Panc1 (cell line): ENCODE results near the gene BARD1. TPM values are rescaled to one million over a fixed set of nuclear protein-coding genes. Genes with fewer than 3 reads are reported as not detected.

Experiments used
- ATAC-seq: fragments of 200-7000 bp; cut with Tn5 transposase; 2 replicates; pipeline ENCODE4 v1.9.1; 2020; ENCODE audit warnings: mild to moderate bottlenecking, moderate library complexity
- BruUV-seq: library from RNA; stranded (reverse); fragments of 400-500 nt; replicated peaks from 2 replicates; lab custom pipeline; 2021; lab: Mats Ljungman, UMichigan
- CTCF ChIA-PET: fragments of 300-600 bp; sonication (Branson Sonifier 250); formaldehyde crosslinking; loops from one replicate; lab custom pipeline; 2022; ENCODE audit warnings: antibody characterized with exemption; lab: Charles Lee
- POLR2A ChIA-PET: fragments of 300-600 bp; sonication (Branson Sonifier 250); formaldehyde crosslinking; loops from one replicate; lab custom pipeline; 2022; ENCODE audit warnings: antibody characterized with exemption; lab: Charles Lee
- DNase-seq: peaks from one replicate; pipeline ENCODE4 v3.0.0-alpha.2; 2010; ENCODE audit warnings: low read depth, low spot score
- H3K27ac ChIP-seq: 2 replicates; pipeline ENCODE4 v1.5.1; 2011; ENCODE audit warnings: mild to moderate bottlenecking, low read length, inconsistent platforms
- H3K27me3 ChIP-seq: fragments of 200-500 bp; sonication (Bioruptor generic); 2 replicates; pipeline ENCODE4 v1.6.0; 2014; ENCODE audit warnings: low read length, inconsistent platforms; ENCODE audit not compliant: control insufficient read depth, insufficient read depth
- H3K36me3 ChIP-seq: fragments of 200-500 bp; sonication (Bioruptor generic); 2 replicates; pipeline ENCODE4 v1.5.1; 2014; ENCODE audit warnings: inconsistent platforms, mild to moderate bottlenecking, low read length, moderate library complexity; ENCODE audit not compliant: control insufficient read depth, insufficient read depth
- H3K4me1 ChIP-seq: 2 replicates; pipeline ENCODE4 v1.5.1; 2011; ENCODE audit warnings: inconsistent platforms, mild to moderate bottlenecking, low read length, moderate library complexity; ENCODE audit not compliant: control insufficient read depth, insufficient read depth
- H3K4me3 ChIP-seq, 2 experiments: 2 replicates each; pipeline ENCODE4 v1.5.1; 2011 to 2012; ENCODE audit warnings: low read depth in 2 of 2, low read length in 2 of 2, mild to moderate bottlenecking in 2 of 2, inconsistent platforms in 1 of 2, moderate library complexity in 1 of 2
- H3K9me3 ChIP-seq: fragments of 200-500 bp; sonication (Bioruptor generic); 2 replicates; pipeline ENCODE4 v1.5.1; 2014; ENCODE audit warnings: low read depth, mild to moderate bottlenecking, inconsistent platforms, low read length, moderate library complexity; ENCODE audit not compliant: control insufficient read depth, insufficient read depth
- CTCF ChIP-seq: fragments of 450-650 bp; IDR thresholded peaks from 2 replicates; pipeline ENCODE4 v1.5.1; 2017; ENCODE audit warnings: mild to moderate bottlenecking
- POLR2AphosphoS5 ChIP-seq: IDR thresholded peaks from 2 replicates; pipeline ENCODE4 v1.6.1; 2012; ENCODE audit warnings: mild to moderate bottlenecking, low read depth, low read length, moderate library complexity
- REST ChIP-seq, 2 experiments: IDR thresholded peaks; 2 replicates each; pipeline ENCODE4 v1.6.1; 2011 to 2012; ENCODE audit warnings: low read depth in 2 of 2, control low read depth in 1 of 2, low read length in 1 of 2, mild to moderate bottlenecking in 1 of 2, moderate library complexity in 1 of 2; ENCODE audit not compliant: insufficient read depth in 1 of 2
- SIN3A ChIP-seq: IDR thresholded peaks from 2 replicates; pipeline ENCODE4 v1.6.1; 2012; ENCODE audit warnings: low read depth, mild to moderate bottlenecking, low read length, moderate library complexity, borderline replicate concordance; ENCODE audit not compliant: insufficient read depth
- TCF7L2 ChIP-seq: IDR thresholded peaks from 2 replicates; pipeline ENCODE4 v1.6.1; 2011; ENCODE audit warnings: mild to moderate bottlenecking, low read depth, low read length, inconsistent platforms
- in situ Hi-C: cut with HindIII; loops from 2 replicates; pipeline ENCODE4 v1.10.0; 2016; ENCODE audit warnings: low sequenced_read_pairs, low pct_unique_long_range_greater_than_20kb
- intact Hi-C: fragments of 100-400 bp; cut with micrococcal nuclease; formaldehyde crosslinking; loops from one replicate; pipeline ENCODE4 v1.10.0; 2022; ENCODE audit not compliant: unreplicated experiment
- total RNA-seq: library from RNA; stranded (reverse); gene quantifications from one replicate; pipeline ENCODE4 v1.2.1, GENCODE V29; 2021; ENCODE audit not compliant: unreplicated experiment

The BARD1 gene
- total RNA-seq, 1 experiment from 2014 or later, result 22.2 TPM

- in situ Hi-C loops, result no loop called here
These were observed 6.6 kb upstream of the BARD1 start for GRCh38 chr2:214816008-214816533.

GRCh38 chr2:214810671-214811070 lies 1.2 kb upstream of the BARD1 start:
- no peaks in the 10 kb centered on the region for H3K9me3 ChIP-seq
- no peaks in the 10 kb centered on the region for H3K36me3 ChIP-seq
- intact Hi-C loops (loop anchor here (10.0 kb wide), 1 partner anchor 194 kb away; no protein-coding TSS in a partner anchor), in situ Hi-C loops (no loop called here)
- H3K27ac ChIP-seq, result peak overlapping the region; percentile 93
- DNase-seq (no peak), ATAC-seq (no peak)
- peak overlapping the region; percentile 91 to 95 for H3K4me3 ChIP-seq
- H3K27me3 ChIP-seq, result no peaks in the 10 kb centered on the region
- peaks cover 15% of the 10 kb centered on the region for H3K4me1 ChIP-seq
- POLR2A ChIA-PET, result no interaction called here
- TSS peak; percentile 82 for BruUV-seq
- CTCF ChIA-PET, result no interaction called here
- TF ChIP-seq SIN3A, result no peak

More at GRCh38 chr2:214816008-214816533, 6.6 kb upstream of the BARD1 start:
- Histone ChIP-seq H3K4me1 (0 out of 2 replicates have a peak, but pooled peaks cover 3% of the 10 kb centered on the region), H3K36me3 (no peaks in the 10 kb centered on the region), H3K27me3 (no peaks in the 10 kb centered on the region), H3K9me3 (no peaks in the 10 kb centered on the region), H3K27ac (no peak overlapping the region), H3K4me3 (no peak overlapping the region)
- intact Hi-C loops, result loop anchor here (10.0 kb wide), 1 partner anchor 189 kb away; no protein-coding TSS in a partner anchor
- no TSS peak for BruUV-seq
- ATAC-seq (no peak), DNase-seq (no peak)
- POLR2A ChIA-PET, result no interaction called here
- CTCF ChIA-PET, result no interaction called here
- TF ChIP-seq CTCF (no peak), SIN3A (no peak)

GRCh38 chr2:214809751-214810564 lies 475 bp upstream of the BARD1 start:
- CTCF ChIA-PET, result interaction anchor here (0.6 kb wide), 2 partner anchors 79 to 1121 kb away, joined by 3 to 8 read pairs; no protein-coding TSS in a partner anchor

GRCh38 chr2:214807653-214808052 lies 1.8 kb downstream of the BARD1 start:
- ATAC-seq (no peak), DNase-seq (no peak)
- no TSS peak for BruUV-seq
- Histone ChIP-seq H3K4me3 (peak overlapping the region; percentile 80 to 95), H3K4me1 (peaks cover 16% of the 10 kb centered on the region), H3K27ac (peak overlapping the region; percentile 67), H3K27me3 (no peaks in the 10 kb centered on the region), H3K36me3 (no peaks in the 10 kb centered on the region), H3K9me3 (no peaks in the 10 kb centered on the region)
- in situ Hi-C loops (no loop called here), intact Hi-C loops (no loop called here)
- CTCF ChIA-PET, result no interaction called here
- POLR2A ChIA-PET, result no interaction called here
- TF ChIP-seq POLR2AphosphoS5 (no peak), CTCF (no peak), REST (IDR thresholded peaks at IDR 0.05; ENCODE audit: insufficient read depth in 1 of 2, low read depth in 2 of 2, low read length in 1 of 2) (no peak), TCF7L2 (no peak), SIN3A (no peak)

More at GRCh38 chr2:214809751-214810564, 475 bp upstream of the BARD1 start:
- in situ Hi-C loops, result no loop called here
- BruUV-seq, result no TSS peak
- ATAC-seq (peak; percentile 96), DNase-seq (peak; percentile 88)
- Histone ChIP-seq H3K27ac (peak overlapping the region; percentile 93), H3K9me3 (no peaks in the 10 kb centered on the region), H3K27me3 (no peaks in the 10 kb centered on the region), H3K36me3 (no peaks in the 10 kb centered on the region), H3K4me1 (peaks cover 16% of the 10 kb centered on the region), H3K4me3 (peak overlapping the region; percentile 91 to 95)
- intact Hi-C loops, result loop anchor here (10.0 kb wide), 1 partner anchor 195 kb away; no protein-coding TSS in a partner anchor
- TF ChIP-seq SIN3A (no peak), POLR2AphosphoS5 (peak; percentile 58; the same call in 1 of the 2 replicates)
- POLR2A ChIA-PET, result interaction anchor here (0.7 kb wide), 2 partner anchors 42 to 1298 kb away, joined by 4 to 12 read pairs; no protein-coding TSS in a partner anchor
